HG03095 (cell line): ENCODE measurements around the gene PDLIM7.
A peak's percentile ranks its signal among the peaks of the same experiment; 100 is the strongest.

Experiments used
- ATAC-seq: cut with Tn5 transposase; IDR thresholded peaks from one replicate; pipeline ENCODE4 v1.9.1; 2021; ENCODE audit warnings: moderate library complexity; ENCODE audit not compliant: unreplicated experiment

PDLIM7 gene

GRCh38 chr5:177524941-177525655 is 27.7 kb upstream of the PDLIM7 start:
- ATAC-seq, result no peak

- ATAC-seq, result no peak
Observed at GRCh38 chr5:177524539-177524900, 27.1 kb upstream of the PDLIM7 start.

GRCh38 chr5:177523711-177524538 is 26.5 kb upstream of the PDLIM7 start:
- ATAC-seq, result no peak

GRCh38 chr5:177520916-177521513 is 23.6 kb upstream of the PDLIM7 start:
- ATAC-seq, result no peak

GRCh38 chr5:177520271-177520670 is 22.9 kb upstream of the PDLIM7 start:
- ATAC-seq, result no peak

- ATAC-seq, result no peak
Observed at GRCh38 chr5:177519463-177520235, 22.2 kb upstream of the PDLIM7 start.

GRCh38 chr5:177516601-177517568 is 19.5 kb upstream of the PDLIM7 start, which contains the start of gene DDX41:
Gene DDX41 (minus strand): TSS chr5:177516961. CDS start chr5:177516945, 16 bp downstream.
- ATAC-seq, result peak; percentile 69

GRCh38 chr5:177515580-177515979 is 18.2 kb upstream of the PDLIM7 start:
- no peak for ATAC-seq

GRCh38 chr5:177514541-177514940 is 17.1 kb upstream of the PDLIM7 start:
- no peak for ATAC-seq

- no peak for ATAC-seq
Observed at GRCh38 chr5:177513500-177513899, 16.1 kb upstream of the PDLIM7 start.

- ATAC-seq, result no peak
Observed at GRCh38 chr5:177512736-177513380, 15.5 kb upstream of the PDLIM7 start.

- ATAC-seq, result no peak
Observed at GRCh38 chr5:177511796-177512675, 14.6 kb upstream of the PDLIM7 start.

- ATAC-seq, result no peak
Observed at GRCh38 chr5:177511181-177511580, 13.8 kb upstream of the PDLIM7 start.

- no peak for ATAC-seq
Observed at GRCh38 chr5:177510567-177511053, 13.2 kb upstream of the PDLIM7 start.

GRCh38 chr5:177509991-177510566 is 12.7 kb upstream of the PDLIM7 start:
- no peak for ATAC-seq

- ATAC-seq, result peak; percentile 25
Observed at GRCh38 chr5:177509381-177509951, 12.1 kb upstream of the PDLIM7 start, which contains the start of gene DOK3. Gene DOK3 (minus strand): TSS chr5:177509826. CDS start chr5:177509540, 286 bp downstream.

- ATAC-seq, result peak; percentile 36
Observed at GRCh38 chr5:177508837-177509236, 11.4 kb upstream of the PDLIM7 start.
